GM12878 (cell line): ENCODE data around the gene PPP1R1C. TPM values are rescaled to one million over a fixed set of nuclear protein-coding genes. Genes with fewer than 3 reads are reported as not detected.

Source experiments
- ATAC-seq: fragments of 200-7000 bp; cut with Tn5 transposase; 3 replicates; pipeline ENCODE4 v1.9.1; 2020; ENCODE audit warnings: mild to moderate bottlenecking, moderate library complexity
- BruUV-seq: library from RNA; stranded (reverse); fragments of 400-500 nt; replicated peaks from 2 replicates; lab custom pipeline; 2021; lab: Mats Ljungman, UMichigan
- CTCF ChIA-PET: fragments of 300-600 bp; sonication (Branson Sonifier 250); formaldehyde crosslinking; extraction: SDS; loops from one replicate; lab custom pipeline; 2021; ENCODE audit warnings: inconsistent platforms; lab: Yijun Ruan, JAX
- POLR2A ChIA-PET: fragments of 350-600 bp; formaldehyde crosslinking; extraction: SDS; loops from one replicate; lab custom pipeline; 2021; ENCODE audit warnings: inconsistent platforms; lab: Charles Lee
- RAD21 ChIA-PET: fragments of 300-600 bp; sonication (Branson Sonifier 250); formaldehyde crosslinking; loops from one replicate; lab custom pipeline; 2023; ENCODE audit warnings: antibody characterized with exemption; ENCODE audit not compliant: unreplicated experiment; lab: Charles Lee
- SMC1A ChIA-PET: fragments of 300-600 bp; sonication (Branson Sonifier 250); formaldehyde crosslinking; loops from one replicate; lab custom pipeline; 2023; ENCODE audit not compliant: unreplicated experiment, uncharacterized antibody; lab: Charles Lee
- DNase-seq: peaks from one replicate; pipeline ENCODE4 v3.0.0-alpha.2; 2011; ENCODE audit warnings: low read depth, low spot score
- FAIRE-seq: peaks from 3 replicates; lab custom pipeline; 2011; peaks lifted over from hg19 to GRCh38; lab: Jason Lieb, UNC
- H2AFZ ChIP-seq: 2 replicates; pipeline ENCODE4 v1.6.0; 2011; ENCODE audit warnings: low read depth, low read length, control low read depth; ENCODE audit not compliant: control insufficient read depth
- H3K27ac ChIP-seq: 2 replicates; pipeline ENCODE4 v1.5.1; 2011; ENCODE audit warnings: control low read depth; ENCODE audit not compliant: control insufficient read depth, insufficient read depth
- H3K27me3 ChIP-seq, 2 experiments: replicated peaks in 1 of 2; 2 replicates each; pipeline versions ENCODE4 v1.6.0 to v1.6.1; 2011; ENCODE audit warnings: low read length in 1 of 2; ENCODE audit not compliant: control insufficient read depth in 2 of 2, insufficient read depth in 2 of 2
- H3K36me3 ChIP-seq, 2 experiments: 2 replicates each; pipeline ENCODE4 v1.5.1; 2011; ENCODE audit warnings: low read length in 1 of 2; ENCODE audit not compliant: control insufficient read depth in 2 of 2, insufficient read depth in 2 of 2
- H3K4me1 ChIP-seq: 2 replicates; pipeline ENCODE4 v1.6.1; 2011; ENCODE audit warnings: mild to moderate bottlenecking, low read length, moderate library complexity, mixed read lengths; ENCODE audit not compliant: control insufficient read depth, insufficient read depth
- H3K4me2 ChIP-seq: 2 replicates; pipeline ENCODE4 v1.6.0; 2011; ENCODE audit warnings: control low read depth; ENCODE audit not compliant: control insufficient read depth, insufficient read depth
- H3K4me3 ChIP-seq: fragments of 200-600 bp; sonication (generic); 2 replicates; pipeline ENCODE4 v1.5.1; 2016
- H3K79me2 ChIP-seq: 2 replicates; pipeline ENCODE4 v1.6.0; 2011; ENCODE audit warnings: low read length; ENCODE audit not compliant: control insufficient read depth, insufficient read depth
- H3K9ac ChIP-seq: 2 replicates; pipeline ENCODE4 v1.8.0; 2011; ENCODE audit warnings: low read length, control low read depth, mixed read lengths; ENCODE audit not compliant: control insufficient read depth, insufficient read depth
- H3K9me3 ChIP-seq: replicated peaks from 3 replicates; pipeline ENCODE4 v1.5.1; 2011; ENCODE audit warnings: mild to moderate bottlenecking, low read length; ENCODE audit not compliant: control insufficient read depth, insufficient read depth
- H4K20me1 ChIP-seq: 2 replicates; pipeline ENCODE4 v1.6.0; 2011; ENCODE audit not compliant: control insufficient read depth, insufficient read depth
- BACH1 ChIP-seq: fragments of 450-650 bp; IDR thresholded peaks from 2 replicates; pipeline ENCODE4 v1.6.1; 2017; ENCODE audit warnings: mild to moderate bottlenecking, borderline replicate concordance
- MTA2 ChIP-seq: fragments of 450-650 bp; IDR thresholded peaks from 2 replicates; pipeline ENCODE4 v1.6.1; 2016; ENCODE audit warnings: low read depth, mild to moderate bottlenecking, moderate library complexity
- RBBP5 ChIP-seq: fragments of 200-600 bp; sonication (generic); conservative IDR thresholded peaks from 2 replicates; pipeline ENCODE4 v1.6.1; 2016
- SUPT20H ChIP-seq: IDR thresholded peaks from 2 replicates; pipeline ENCODE4 v1.6.1; 2011; ENCODE audit warnings: low read depth, mild to moderate bottlenecking, low read length, moderate library complexity, borderline replicate concordance; ENCODE audit not compliant: control insufficient read depth
- TBL1XR1 ChIP-seq: IDR thresholded peaks from 2 replicates; pipeline ENCODE4 v1.6.1; 2012; ENCODE audit warnings: low read depth, low read length, improper control_type of control experiment
- ZNF24 ChIP-seq: fragments of 450-650 bp; IDR thresholded peaks from 2 replicates; pipeline ENCODE4 v1.6.1; 2017; ENCODE audit warnings: antibody characterized with exemption, mild to moderate bottlenecking
- ZNF687 ChIP-seq: fragments of 450-650 bp; IDR thresholded peaks from 2 replicates; pipeline ENCODE4 v1.6.1; 2017; ENCODE audit warnings: mild to moderate bottlenecking, moderate library complexity
- WGBS: methylation state at CpG from one replicate; pipeline ENCODE4 v1.1.6; 2016; ENCODE audit warnings: low lambda C conversion rate; ENCODE audit not compliant: insufficient replicate concordance, insufficient coverage; ENCODE audit errors: missing lambda C conversion rate; 5-methylcytosine and 5-hydroxymethylcytosine counted together
- in situ Hi-C: fragments of 300-500 bp; cut with MboI; formaldehyde crosslinking; loops from 9 replicates; pipeline ENCODE4 v1.14.3; 2018; ENCODE audit warnings: mixed read lengths
- intact Hi-C: fragments of 100-400 bp; cut with micrococcal nuclease; formaldehyde crosslinking; loops from one replicate; pipeline ENCODE4 v1.14.2; 2022; ENCODE audit not compliant: unreplicated experiment
- polyA plus RNA-seq, 11 experiments: library from polyadenylated mRNA; depleted of rRNA in 4 of 11; unstranded in 6 of 11; stranded (reverse) in 5 of 11; fragments of >200 nt; fragmentation: Nextera tagmentation in 4 of 11; fragmentation: Illumina TruSeq in 1 of 11; extraction: Ambion mirVana in 4 of 11; extraction: Trizol in 1 of 11; gene quantifications; 1 replicate in 1 of 11; 2 replicates in 10 of 11; pipeline versions ENCODE4 v1.2.1 to v1.2.3, GENCODE V29; 2011 to 2016; ENCODE audit warnings: inconsistent platforms in 2 of 11, missing spikeins in 2 of 11, low read depth in 1 of 11
- total RNA-seq, 4 experiments: library from RNA; depleted of rRNA in 3 of 4; stranded (reverse); fragments of >200 nt in 3 of 4; fragmentation: Illumina TruSeq in 1 of 4; extraction: Trizol in 1 of 4; gene quantifications; 2 replicates each; pipeline versions ENCODE4 v1.2.1 to v1.2.3, GENCODE V29; 2013 to 2021
- TF ChIP-seq, protein P1 (sequence below): fragments of 450-650 bp; IDR thresholded peaks from 2 replicates; pipeline ENCODE4 v1.6.1; 2016; ENCODE audit warnings: mild to moderate bottlenecking, moderate library complexity, borderline replicate concordance
- TF ChIP-seq, protein P2 (sequence below): fragments of 450-650 bp; IDR thresholded peaks from 2 replicates; pipeline ENCODE4 v1.6.1; 2017; ENCODE audit warnings: borderline replicate concordance

Gene PPP1R1C
- total and polyA plus RNA-seq, 10 of the 15 experiments (the other 5 are each of a cell fraction or from before 2014, with no cell fraction given): 0.11 TPM; not detected in 9

DNA sequence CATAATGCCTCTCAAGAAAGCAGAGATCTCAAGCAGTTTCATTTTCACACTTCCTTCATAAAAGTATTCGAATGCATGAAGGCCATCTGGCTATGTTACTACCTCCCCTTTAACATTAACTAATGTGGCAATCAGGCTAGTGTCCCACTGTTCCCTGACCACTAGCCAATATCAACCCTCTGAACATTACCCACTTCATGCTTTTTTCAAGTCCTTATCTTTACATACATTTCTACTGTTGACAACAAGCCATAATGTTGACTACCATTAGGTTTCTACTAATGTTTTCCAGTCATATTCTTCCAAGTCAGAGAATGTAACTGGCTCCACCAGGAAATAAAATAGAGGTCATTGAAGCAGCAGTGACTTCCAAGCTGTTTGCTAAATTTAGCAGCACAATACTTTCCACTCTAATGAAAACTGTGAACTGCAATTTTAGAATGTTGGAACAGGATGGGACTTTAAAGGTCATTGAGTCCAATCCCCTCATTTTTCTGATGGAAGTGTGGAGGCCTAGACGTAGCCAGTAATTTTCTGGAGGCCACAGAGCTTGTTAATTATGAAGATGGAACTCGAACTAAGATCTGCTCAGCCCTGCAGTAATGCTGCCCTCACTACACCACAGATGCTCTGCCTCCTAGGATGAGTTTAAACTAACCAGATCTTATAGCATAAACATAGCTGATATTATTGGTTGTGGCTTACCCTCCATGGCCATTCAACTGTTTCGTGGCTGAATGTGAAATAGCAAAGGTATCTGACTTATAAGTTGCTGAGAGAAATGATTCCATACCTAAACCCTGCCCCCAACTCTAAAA, 630 bp upstream of the PPP1R1C start:
- intact Hi-C loops (no loop called here), in situ Hi-C loops (no loop called here)
- Histone ChIP-seq H3K27ac (no peak overlapping the region), H2AFZ (no peak overlapping the region), H3K9ac (no peak overlapping the region), H3K4me3 (no peak overlapping the region), H3K4me2 (no peak overlapping the region), H3K36me3 (no peaks in the 10 kb centered on the region), H3K4me1 (no peaks in the 10 kb centered on the region), H3K79me2 (no peaks in the 10 kb centered on the region), H3K9me3 (no peaks in the 10 kb centered on the region), H3K27me3 (no peaks in the 10 kb centered on the region; a peak in 1 of 4 replicates), H4K20me1 (no peaks in the 10 kb centered on the region)
- TF ChIP-seq SUPT20H (no peak), MTA2 (no peak), RBBP5 (no peak), BACH1 (no peak), TBL1XR1 (no peak), ZNF24 (no peak), ZNF687 (no peak)
- TF ChIP-seq, protein P1, sequence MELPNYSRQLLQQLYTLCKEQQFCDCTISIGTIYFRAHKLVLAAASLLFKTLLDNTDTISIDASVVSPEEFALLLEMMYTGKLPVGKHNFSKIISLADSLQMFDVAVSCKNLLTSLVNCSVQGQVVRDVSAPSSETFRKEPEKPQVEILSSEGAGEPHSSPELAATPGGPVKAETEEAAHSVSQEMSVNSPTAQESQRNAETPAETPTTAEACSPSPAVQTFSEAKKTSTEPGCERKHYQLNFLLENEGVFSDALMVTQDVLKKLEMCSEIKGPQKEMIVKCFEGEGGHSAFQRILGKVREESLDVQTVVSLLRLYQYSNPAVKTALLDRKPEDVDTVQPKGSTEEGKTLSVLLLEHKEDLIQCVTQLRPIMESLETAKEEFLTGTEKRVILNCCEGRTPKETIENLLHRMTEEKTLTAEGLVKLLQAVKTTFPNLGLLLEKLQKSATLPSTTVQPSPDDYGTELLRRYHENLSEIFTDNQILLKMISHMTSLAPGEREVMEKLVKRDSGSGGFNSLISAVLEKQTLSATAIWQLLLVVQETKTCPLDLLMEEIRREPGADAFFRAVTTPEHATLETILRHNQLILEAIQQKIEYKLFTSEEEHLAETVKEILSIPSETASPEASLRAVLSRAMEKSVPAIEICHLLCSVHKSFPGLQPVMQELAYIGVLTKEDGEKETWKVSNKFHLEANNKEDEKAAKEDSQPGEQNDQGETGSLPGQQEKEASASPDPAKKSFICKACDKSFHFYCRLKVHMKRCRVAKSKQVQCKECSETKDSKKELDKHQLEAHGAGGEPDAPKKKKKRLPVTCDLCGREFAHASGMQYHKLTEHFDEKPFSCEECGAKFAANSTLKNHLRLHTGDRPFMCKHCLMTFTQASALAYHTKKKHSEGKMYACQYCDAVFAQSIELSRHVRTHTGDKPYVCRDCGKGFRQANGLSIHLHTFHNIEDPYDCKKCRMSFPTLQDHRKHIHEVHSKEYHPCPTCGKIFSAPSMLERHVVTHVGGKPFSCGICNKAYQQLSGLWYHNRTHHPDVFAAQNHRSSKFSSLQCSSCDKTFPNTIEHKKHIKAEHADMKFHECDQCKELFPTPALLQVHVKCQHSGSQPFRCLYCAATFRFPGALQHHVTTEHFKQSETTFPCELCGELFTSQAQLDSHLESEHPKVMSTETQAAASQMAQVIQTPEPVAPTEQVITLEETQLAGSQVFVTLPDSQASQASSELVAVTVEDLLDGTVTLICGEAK: no peak
- TF ChIP-seq, protein P2, sequence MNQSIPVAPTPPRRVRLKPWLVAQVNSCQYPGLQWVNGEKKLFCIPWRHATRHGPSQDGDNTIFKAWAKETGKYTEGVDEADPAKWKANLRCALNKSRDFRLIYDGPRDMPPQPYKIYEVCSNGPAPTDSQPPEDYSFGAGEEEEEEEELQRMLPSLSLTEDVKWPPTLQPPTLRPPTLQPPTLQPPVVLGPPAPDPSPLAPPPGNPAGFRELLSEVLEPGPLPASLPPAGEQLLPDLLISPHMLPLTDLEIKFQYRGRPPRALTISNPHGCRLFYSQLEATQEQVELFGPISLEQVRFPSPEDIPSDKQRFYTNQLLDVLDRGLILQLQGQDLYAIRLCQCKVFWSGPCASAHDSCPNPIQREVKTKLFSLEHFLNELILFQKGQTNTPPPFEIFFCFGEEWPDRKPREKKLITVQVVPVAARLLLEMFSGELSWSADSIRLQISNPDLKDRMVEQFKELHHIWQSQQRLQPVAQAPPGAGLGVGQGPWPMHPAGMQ: no peak
- CTCF ChIA-PET: interaction anchor here (1.0 kb wide), 1 partner anchor 242 kb away, joined by 3 read pairs; no protein-coding TSS in a partner anchor
- FAIRE-seq (peak; percentile 35), DNase-seq (no peak), ATAC-seq (no peak)
- RAD21 ChIA-PET: no interaction called here
- SMC1A ChIA-PET: interaction anchor here (0.7 to 1.5 kb wide), 3 partner anchors 10 to 75 kb away, joined by 3 to 8 read pairs (median 5); no protein-coding TSS in a partner anchor
- BruUV-seq: no TSS peak
- POLR2A ChIA-PET: no interaction called here
- WGBS: 1% methylated on average over 4 of the region's 4 CpGs
